Erythroblast (primary cell): ENCODE data around the gene PMM2.

Source experiments
- DNase-seq, 2 experiments: peaks; one replicate each; lab custom pipeline; 2025; lab: John Stamatoyannopoulos, UW
- GATA1 ChIP-seq: IDR thresholded peaks from 2 replicates; pipeline ENCODE4 v1.6.1; 2011; ENCODE audit warnings: low read depth, mild to moderate bottlenecking, control low read depth, low read length, moderate library complexity
- POLR2A ChIP-seq: IDR thresholded peaks from 2 replicates; pipeline ENCODE4 v1.6.1; 2011; ENCODE audit warnings: mild to moderate bottlenecking, low read length

Gene PMM2

GRCh38 chr16:8893426-8893825 is 95.8 kb downstream of the PMM2 start:
- no peak for DNase-seq
- TF ChIP-seq GATA1 (no peak), POLR2A (no peak)

DNA sequence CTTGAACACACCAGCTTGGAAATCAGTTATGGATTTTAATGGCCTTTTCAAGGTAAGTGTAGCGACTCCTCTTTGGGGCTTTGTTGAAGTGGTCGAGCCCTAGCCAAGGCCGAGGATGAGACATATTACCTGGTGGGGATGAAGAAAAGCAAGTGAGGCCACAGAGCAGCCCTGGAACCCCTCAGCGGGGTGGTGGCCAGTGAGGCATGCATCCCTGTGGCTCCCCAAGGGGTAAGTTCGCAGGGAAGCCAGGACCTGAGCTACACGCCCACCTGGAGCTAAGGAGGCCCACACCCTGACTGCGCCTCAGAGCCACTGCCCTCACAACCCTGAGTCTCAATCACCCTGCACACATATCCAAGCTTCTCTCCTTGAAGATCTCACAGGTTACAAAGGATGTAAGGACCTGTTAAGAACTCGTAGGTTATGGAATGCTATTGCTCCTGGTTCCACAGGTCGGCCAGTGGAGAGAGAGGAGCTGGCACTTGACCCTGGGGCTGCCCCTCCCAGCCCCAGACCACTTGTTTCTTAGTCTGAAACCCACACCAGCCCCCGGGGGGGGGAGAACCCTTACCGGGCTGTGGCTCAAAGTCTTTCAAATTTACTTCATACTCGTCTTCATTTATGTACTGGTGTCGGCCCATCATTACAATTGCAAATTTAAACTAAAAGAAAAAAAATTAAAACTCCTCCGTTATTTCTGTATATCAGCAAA is 96.5 kb downstream of the PMM2 start:
- no peak for DNase-seq
- TF ChIP-seq GATA1, result no peak
- TF ChIP-seq POLR2A, result no peak

DNA sequence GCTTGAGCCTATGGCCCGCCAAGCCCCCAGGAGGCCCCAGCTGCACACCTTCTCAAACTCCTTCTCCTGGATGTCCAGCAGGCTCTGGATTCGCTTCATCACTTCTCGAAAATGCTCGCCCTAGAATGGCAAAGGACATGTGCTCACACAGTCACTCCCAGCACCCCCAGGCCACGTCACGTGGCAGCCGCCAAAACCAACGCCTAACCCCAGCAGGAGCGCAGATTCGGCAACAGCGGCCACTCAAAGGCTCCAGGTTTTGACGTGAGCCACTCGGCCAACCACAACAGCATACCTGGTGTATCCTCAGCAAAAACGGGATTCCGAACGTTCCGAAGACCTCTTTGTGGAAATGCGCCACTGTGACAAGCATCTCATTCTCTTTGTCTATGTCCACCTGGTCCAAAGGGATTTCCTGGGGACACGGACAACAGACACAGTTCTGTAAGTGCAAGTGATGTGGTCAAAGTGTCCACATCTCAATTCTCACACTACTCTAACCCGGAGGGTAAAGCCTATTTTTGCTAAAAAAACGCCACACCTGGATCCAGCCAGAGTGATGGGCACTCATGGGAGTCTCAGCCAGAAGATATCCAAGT is 97.2 kb downstream of the PMM2 start:
- no peak for TF ChIP-seq GATA1
- no peak for TF ChIP-seq POLR2A
- no peak for DNase-seq

- TF ChIP-seq POLR2A (no peak), GATA1 (no peak)
Measured at GRCh38 chr16:8898660-8899318, 101.2 kb downstream of the PMM2 start.

More at GRCh38 chr16:8898660-8899318, 101.2 kb downstream of the PMM2 start:
- no peak for DNase-seq
